B cell (primary cell): ENCODE measurements around the gene NUMB. TPM values are rescaled to one million over a fixed set of nuclear protein-coding genes. Genes with fewer than 3 reads are reported as not detected.

ENCODE experiments used
- ATAC-seq: fragments of 200-7000 bp; cut with Tn5 transposase; one replicate; pipeline ENCODE4 v1.10.0; 2021; ENCODE audit warnings: low read depth, mild to moderate bottlenecking, moderate number of reproducible peaks, moderate library complexity
- CTCF ChIA-PET: fragments of 350-600 bp; sonication (Branson Sonifier 250); formaldehyde crosslinking; loops from one replicate; lab custom pipeline; 2021; ENCODE audit warnings: antibody characterized with exemption, inconsistent platforms; lab: Charles Lee
- POLR2A ChIA-PET: fragments of 350-600 bp; sonication (Branson Sonifier 250); formaldehyde crosslinking; loops from one replicate; lab custom pipeline; 2021; ENCODE audit warnings: antibody characterized with exemption; lab: Charles Lee
- DNase-seq: peaks from one replicate; pipeline ENCODE4 v3.0.0; 2013
- H2AFZ ChIP-seq: 2 replicates; pipeline ENCODE4 v1.6.1; 2012; ENCODE audit warnings: mild to moderate bottlenecking, low read depth, low read length; ENCODE audit not compliant: insufficient read depth, poor library complexity, severe bottlenecking
- H3K27ac ChIP-seq, 2 donors: 1 replicate in 1 of 2; 2 replicates in 1 of 2; pipeline ENCODE4 v1.5.1; 2012 to 2013; ENCODE audit warnings: low read length in 2 of 2, mild to moderate bottlenecking in 2 of 2, moderate library complexity in 1 of 2
- H3K27me3 ChIP-seq, 4 experiments: fragments of 200-600 bp in 1 of 4; sonication (generic) in 1 of 4; replicated peaks in 1 of 4; 1 replicate in 2 of 4; 2 replicates in 2 of 4; pipeline versions ENCODE4 v1.6.1 to v1.7.0; 2013 to 2016; ENCODE audit warnings: low read length in 3 of 4, mild to moderate bottlenecking in 2 of 4, mixed read lengths in 1 of 4, moderate library complexity in 1 of 4; ENCODE audit not compliant: insufficient read depth in 4 of 4, control insufficient read depth in 3 of 4; ENCODE audit errors: control extremely low read depth in 1 of 4
- H3K36me3 ChIP-seq, 2 experiments: replicated peaks in 1 of 2; 1 replicate in 1 of 2; 2 replicates in 1 of 2; pipeline versions ENCODE4 v1.6.1 to v1.7.1; 2013; ENCODE audit warnings: low read length in 1 of 2; ENCODE audit not compliant: insufficient read depth in 2 of 2, control insufficient read depth in 1 of 2; ENCODE audit errors: control extremely low read depth in 1 of 2, extremely low read depth in 1 of 2
- H3K4me1 ChIP-seq, 2 donors: fragments of 200-600 bp in 1 of 2; sonication (generic) in 1 of 2; 1 replicate in 1 of 2; 2 replicates in 1 of 2; pipeline versions ENCODE4 v1.5.1 to v1.6.1; 2013 to 2017; ENCODE audit warnings: low read length in 2 of 2; ENCODE audit not compliant: control insufficient read depth in 2 of 2, insufficient read depth in 2 of 2
- H3K4me2 ChIP-seq: replicated peaks from 2 replicates; pipeline ENCODE3; 2012; ENCODE audit warnings: mild to moderate bottlenecking, low read depth, low read length; ENCODE audit not compliant: poor library complexity, severe bottlenecking
- H3K4me3 ChIP-seq, 5 experiments: fragments of 200-600 bp in 1 of 5; sonication (generic) in 1 of 5; 1 replicate in 3 of 5; 2 replicates in 2 of 5; pipeline versions ENCODE4 v1.5.1 to v1.7.0; 2011 to 2016; ENCODE audit warnings: low read length in 4 of 5, mild to moderate bottlenecking in 4 of 5, low read depth in 2 of 5, control low read depth in 1 of 5, moderate library complexity in 1 of 5; ENCODE audit not compliant: insufficient read depth in 1 of 5; ENCODE audit errors: control extremely low read depth in 1 of 5, extremely low read depth in 1 of 5
- H3K79me2 ChIP-seq: fragments of 200-600 bp; sonication (generic); one replicate; pipeline ENCODE4 v1.6.0; 2016; ENCODE audit warnings: low read length; ENCODE audit not compliant: control insufficient read depth, insufficient read depth
- H3K9ac ChIP-seq: fragments of 200-600 bp; sonication (generic); 2 replicates; pipeline ENCODE4 v1.6.1; 2017; ENCODE audit warnings: mild to moderate bottlenecking, low read length, moderate library complexity
- H3K9me3 ChIP-seq, 3 donors: one replicate each; pipeline versions ENCODE4 v1.6.1 to v1.7.1; 2013; ENCODE audit warnings: low read length in 2 of 3; ENCODE audit not compliant: control insufficient read depth in 2 of 3, insufficient read depth in 1 of 3; ENCODE audit errors: control extremely low read depth in 1 of 3
- H4K20me1 ChIP-seq: 2 replicates; pipeline ENCODE4 v1.6.0; 2012; ENCODE audit warnings: mild to moderate bottlenecking, low read length; ENCODE audit not compliant: insufficient read depth, control insufficient read depth, poor library complexity, severe bottlenecking
- H3K27ac Mint-ChIP-seq: one replicate; pipeline ENCODE4 v1.8.0; 2021; ENCODE audit warnings: mixed read lengths
- H3K27me3 Mint-ChIP-seq: one replicate; pipeline ENCODE4 v1.8.0; 2021; ENCODE audit warnings: mixed read lengths
- H3K4me1 Mint-ChIP-seq: one replicate; pipeline ENCODE4 v1.8.0; 2021; ENCODE audit warnings: mixed read lengths
- H3K4me3 Mint-ChIP-seq: one replicate; pipeline ENCODE4 v1.8.0; 2021; ENCODE audit warnings: mixed read lengths
- H3K9me3 Mint-ChIP-seq: one replicate; pipeline ENCODE4 v1.8.0; 2022; ENCODE audit warnings: mixed read lengths; ENCODE audit not compliant: insufficient read depth
- EZH2 ChIP-seq: IDR thresholded peaks from 2 replicates; pipeline ENCODE4 v1.6.1; 2012; ENCODE audit warnings: borderline replicate concordance, low read depth, mild to moderate bottlenecking, moderate library complexity, low read length; ENCODE audit not compliant: insufficient read depth, poor library complexity, severe bottlenecking
- WGBS: methylation state at CpG from one replicate; pipeline ENCODE4 v1.1.5; 2013; ENCODE audit warnings: missing lambda C conversion rate; ENCODE audit not compliant: insufficient coverage; 5-methylcytosine and 5-hydroxymethylcytosine counted together
- intact Hi-C: fragments of 100-400 bp; cut with micrococcal nuclease; formaldehyde crosslinking; loops from one replicate; pipeline ENCODE4 v1.10.0; 2022
- polyA plus RNA-seq: library from polyadenylated mRNA; depleted of rRNA; stranded (reverse); fragments of >200 nt; gene quantifications from 2 replicates; pipeline ENCODE4 v1.2.3, GENCODE V29; 2012
- total RNA-seq, 2 donors: library from RNA; stranded (reverse); fragments of 120-200 nt in 1 of 2; gene quantifications; 1 replicate in 1 of 2; 2 replicates in 1 of 2; pipeline versions ENCODE4 v1.2.3 to v1.2.4, GENCODE V29; 2013 to 2022
- TF ChIP-seq, protein P1 (sequence below): fragments of 200-600 bp; IDR thresholded peaks from one replicate; pipeline ENCODE4 v1.8.0; 2022; ENCODE audit warnings: antibody characterized with exemption, mild to moderate bottlenecking

Gene NUMB
- total and polyA plus RNA-seq, 2 donors (not counting 1 experiment from before 2014, with no cell fraction given): 63.4 to 102 TPM

DNA sequence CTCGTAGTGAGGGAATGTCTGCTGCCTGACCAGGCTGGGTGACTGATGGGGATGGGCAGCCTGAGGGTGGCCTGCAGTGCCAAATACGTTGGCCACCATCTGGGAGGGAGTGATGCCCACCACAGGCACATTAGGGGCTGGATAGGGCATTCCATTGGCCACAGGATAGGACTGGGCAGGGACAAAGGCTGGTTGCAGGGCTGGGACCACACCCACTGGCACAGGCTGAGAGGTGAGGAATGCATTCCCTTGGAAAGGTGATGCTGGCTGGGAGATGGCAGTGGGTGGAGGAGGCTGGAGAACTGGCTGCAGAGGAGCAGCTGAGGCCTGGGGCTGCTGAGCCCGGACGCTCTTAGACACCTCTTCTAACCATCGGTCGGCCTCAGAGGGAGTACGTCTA, 181.5 kb downstream of the NUMB start:
- H3K4me1 Mint-ChIP-seq: peaks cover 7% of the 10 kb centered on the region
- intact Hi-C loops: no loop called here
- POLR2A ChIA-PET: no interaction called here
- Histone ChIP-seq H3K9me3 (no peaks in the 10 kb centered on the region), H3K9ac (no peak overlapping the region), H3K4me1 (no peaks in the 10 kb centered on the region), H3K36me3 (peaks cover 3 to 49% of the 10 kb centered on the region in 2 experiments), H3K27ac (no peak overlapping the region), H3K27me3 (no peaks in the 10 kb centered on the region), H2AFZ (no peak overlapping the region), H4K20me1 (no peaks in the 10 kb centered on the region), H3K4me2 (no peak overlapping the region), H3K79me2 (no peaks in the 10 kb centered on the region), H3K4me3 (no peak overlapping the region)
- TF ChIP-seq, protein P1, sequence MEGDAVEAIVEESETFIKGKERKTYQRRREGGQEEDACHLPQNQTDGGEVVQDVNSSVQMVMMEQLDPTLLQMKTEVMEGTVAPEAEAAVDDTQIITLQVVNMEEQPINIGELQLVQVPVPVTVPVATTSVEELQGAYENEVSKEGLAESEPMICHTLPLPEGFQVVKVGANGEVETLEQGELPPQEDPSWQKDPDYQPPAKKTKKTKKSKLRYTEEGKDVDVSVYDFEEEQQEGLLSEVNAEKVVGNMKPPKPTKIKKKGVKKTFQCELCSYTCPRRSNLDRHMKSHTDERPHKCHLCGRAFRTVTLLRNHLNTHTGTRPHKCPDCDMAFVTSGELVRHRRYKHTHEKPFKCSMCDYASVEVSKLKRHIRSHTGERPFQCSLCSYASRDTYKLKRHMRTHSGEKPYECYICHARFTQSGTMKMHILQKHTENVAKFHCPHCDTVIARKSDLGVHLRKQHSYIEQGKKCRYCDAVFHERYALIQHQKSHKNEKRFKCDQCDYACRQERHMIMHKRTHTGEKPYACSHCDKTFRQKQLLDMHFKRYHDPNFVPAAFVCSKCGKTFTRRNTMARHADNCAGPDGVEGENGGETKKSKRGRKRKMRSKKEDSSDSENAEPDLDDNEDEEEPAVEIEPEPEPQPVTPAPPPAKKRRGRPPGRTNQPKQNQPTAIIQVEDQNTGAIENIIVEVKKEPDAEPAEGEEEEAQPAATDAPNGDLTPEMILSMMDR: no peak
- no peak for TF ChIP-seq EZH2
- ATAC-seq (no peak), DNase-seq (no peak)
- no peak overlapping the region for H3K27ac Mint-ChIP-seq
- H3K4me3 Mint-ChIP-seq: no peak overlapping the region
- 100% methylated on average over 7 of the region's 7 CpGs for WGBS
- H3K9me3 Mint-ChIP-seq: no peaks in the 10 kb centered on the region
- H3K27me3 Mint-ChIP-seq: no peaks in the 10 kb centered on the region
- CTCF ChIA-PET: no interaction called here

DNA sequence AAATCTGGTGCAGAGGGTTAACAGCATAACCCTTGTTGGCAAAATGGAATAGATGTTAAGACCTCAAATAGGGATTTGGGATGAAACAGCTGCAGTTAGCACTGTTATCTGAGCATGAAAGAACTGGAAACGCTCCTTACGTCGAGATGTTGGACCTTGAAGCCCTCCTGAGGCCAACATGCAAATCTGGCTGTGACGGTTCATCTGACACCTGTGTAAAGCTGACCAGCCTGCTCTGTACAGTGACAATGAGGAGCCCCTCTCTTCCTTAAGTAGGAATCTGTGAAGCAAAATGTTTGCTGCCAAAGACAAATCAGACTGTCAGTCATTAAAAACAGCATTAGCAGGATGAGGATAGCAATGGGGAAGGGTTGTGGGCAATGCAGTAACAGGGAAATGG, 184.5 kb downstream of the NUMB start:
- Mint-ChIP-seq H3K27me3 (no peaks in the 10 kb centered on the region), H3K9me3 (no peaks in the 10 kb centered on the region), H3K4me1 (peaks cover 25% of the 10 kb centered on the region), H3K4me3 (no peak overlapping the region), H3K27ac (peak overlapping the region; percentile 39)
- Histone ChIP-seq H3K79me2 (no peaks in the 10 kb centered on the region), H2AFZ (no peak overlapping the region), H3K4me3 (no peak overlapping the region), H3K9ac (no peak overlapping the region), H4K20me1 (no peaks in the 10 kb centered on the region), H3K27me3 (no peaks in the 10 kb centered on the region), H3K9me3 (no peaks in the 10 kb centered on the region), H3K4me2 (no peak overlapping the region), H3K27ac (no peak overlapping the region), H3K4me1 (peaks cover 11 to 13% of the 10 kb centered on the region in 2 donors), H3K36me3 (peaks cover 0 to 27% of the 10 kb centered on the region in 2 experiments)
- 43% methylated on average over 4 of the region's 4 CpGs for WGBS
- intact Hi-C loops: no loop called here
- ChIA-PET CTCF (interaction anchor here (1.1 kb wide), 1 partner anchor 359 kb away, joined by 3 read pairs; no protein-coding TSS in a partner anchor), POLR2A (no interaction called here)
- TF ChIP-seq, protein P1: no peak
- TF ChIP-seq EZH2: no peak
- DNase-seq (no peak), ATAC-seq (no peak)
